CD4-positive, alpha-beta T cell treated with Interferon gamma for 1 hour (primary cell): ENCODE data around the gene HOXA13.
A peak's percentile ranks its signal among the peaks of the same experiment; 100 is the strongest.

Experiments
- DNase-seq: peaks from one replicate; pipeline ENCODE4 v3.0.0-alpha.2; 2020

Gene HOXA13

DNA sequence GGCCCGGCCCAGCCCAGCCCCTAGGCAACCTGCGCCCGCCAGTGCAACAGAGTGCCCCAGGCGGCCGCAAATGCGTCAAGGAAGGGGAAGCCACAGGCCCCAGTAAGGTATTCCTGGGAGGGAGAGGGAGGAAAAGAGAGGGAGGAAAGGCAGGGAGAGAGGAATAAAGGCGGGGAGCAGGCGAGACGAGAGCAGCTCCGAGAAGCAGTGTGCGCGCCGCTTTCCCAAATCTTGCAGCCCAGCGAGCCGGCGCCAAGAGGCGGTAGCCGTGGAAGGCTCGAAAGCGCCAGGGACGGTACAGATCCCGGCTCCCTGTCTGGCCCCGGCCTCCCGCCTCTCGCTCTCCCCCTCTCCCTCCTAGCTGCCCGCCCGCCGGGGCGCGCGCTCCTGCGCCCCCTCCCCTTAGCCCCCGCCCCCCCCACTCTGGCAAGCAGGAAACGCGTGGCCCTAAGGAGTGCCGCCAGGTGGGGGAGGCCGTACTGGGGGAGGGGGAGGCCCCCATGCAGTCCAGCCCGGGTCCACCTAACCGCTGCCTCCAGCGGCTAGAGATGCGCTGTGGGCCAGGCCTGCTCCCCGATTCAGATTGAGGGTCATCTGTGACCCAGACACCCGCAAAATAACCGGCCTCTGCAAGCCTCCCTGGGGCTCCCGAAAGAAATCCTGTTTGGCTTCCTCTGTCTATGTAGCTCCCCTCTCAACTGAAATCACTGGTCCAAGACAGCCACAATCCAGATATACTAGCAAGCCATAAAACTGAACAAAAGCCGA is 30.0 kb downstream of the HOXA13 start:
- DNase-seq, result no peak

DNA sequence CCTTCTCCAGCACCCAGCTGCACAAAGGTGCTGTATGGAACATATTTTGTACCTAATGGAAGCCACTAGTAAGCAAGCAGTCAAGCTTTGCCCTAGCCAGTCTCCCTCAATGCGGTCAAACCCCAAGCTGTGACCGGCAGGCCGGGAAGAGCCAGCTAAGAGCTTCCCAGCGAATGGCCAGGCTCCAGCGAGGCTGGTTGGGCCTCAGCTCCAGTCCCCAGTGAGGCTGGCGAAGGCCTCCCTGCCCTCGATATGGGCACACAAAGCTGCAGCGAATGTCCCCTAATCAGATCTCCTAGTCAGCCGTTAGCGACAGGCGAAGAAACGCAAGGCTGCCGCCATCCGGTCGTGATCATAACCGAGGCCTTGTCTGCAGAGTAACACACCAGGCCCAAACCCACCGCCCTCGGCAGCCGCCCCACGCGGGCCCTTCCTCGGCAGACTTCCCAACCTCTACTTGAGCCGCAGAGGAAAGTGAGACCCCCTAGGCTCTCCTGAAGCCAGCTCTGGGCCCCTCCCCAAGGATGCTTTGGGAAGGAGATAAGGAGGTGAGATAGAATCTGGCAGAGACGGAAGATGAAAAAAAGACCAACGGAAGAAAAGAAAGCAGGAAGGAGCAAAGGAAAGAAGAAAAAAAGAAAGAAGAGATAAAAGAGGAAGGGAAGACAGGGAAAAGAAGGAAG is 31.5 kb downstream of the HOXA13 start:
- DNase-seq, result no peak

DNA sequence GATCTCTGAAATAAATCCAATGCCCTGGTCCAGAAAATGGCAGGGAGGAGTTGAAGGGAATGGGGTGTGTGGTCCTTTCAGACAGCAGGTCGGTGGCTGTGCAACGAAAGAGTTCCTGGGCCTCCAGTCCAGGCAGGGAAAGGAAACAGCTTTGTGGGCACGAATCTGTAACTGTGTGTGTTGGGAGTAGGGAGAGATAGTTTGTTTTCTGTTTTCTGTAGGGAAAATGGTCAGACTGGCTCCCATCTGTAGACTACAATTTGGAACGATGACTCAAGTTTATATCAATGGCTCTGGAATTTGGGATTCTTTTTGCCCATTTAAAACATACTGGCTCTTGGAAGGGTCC is 32.0 kb downstream of the HOXA13 start:
- no peak for DNase-seq

DNA sequence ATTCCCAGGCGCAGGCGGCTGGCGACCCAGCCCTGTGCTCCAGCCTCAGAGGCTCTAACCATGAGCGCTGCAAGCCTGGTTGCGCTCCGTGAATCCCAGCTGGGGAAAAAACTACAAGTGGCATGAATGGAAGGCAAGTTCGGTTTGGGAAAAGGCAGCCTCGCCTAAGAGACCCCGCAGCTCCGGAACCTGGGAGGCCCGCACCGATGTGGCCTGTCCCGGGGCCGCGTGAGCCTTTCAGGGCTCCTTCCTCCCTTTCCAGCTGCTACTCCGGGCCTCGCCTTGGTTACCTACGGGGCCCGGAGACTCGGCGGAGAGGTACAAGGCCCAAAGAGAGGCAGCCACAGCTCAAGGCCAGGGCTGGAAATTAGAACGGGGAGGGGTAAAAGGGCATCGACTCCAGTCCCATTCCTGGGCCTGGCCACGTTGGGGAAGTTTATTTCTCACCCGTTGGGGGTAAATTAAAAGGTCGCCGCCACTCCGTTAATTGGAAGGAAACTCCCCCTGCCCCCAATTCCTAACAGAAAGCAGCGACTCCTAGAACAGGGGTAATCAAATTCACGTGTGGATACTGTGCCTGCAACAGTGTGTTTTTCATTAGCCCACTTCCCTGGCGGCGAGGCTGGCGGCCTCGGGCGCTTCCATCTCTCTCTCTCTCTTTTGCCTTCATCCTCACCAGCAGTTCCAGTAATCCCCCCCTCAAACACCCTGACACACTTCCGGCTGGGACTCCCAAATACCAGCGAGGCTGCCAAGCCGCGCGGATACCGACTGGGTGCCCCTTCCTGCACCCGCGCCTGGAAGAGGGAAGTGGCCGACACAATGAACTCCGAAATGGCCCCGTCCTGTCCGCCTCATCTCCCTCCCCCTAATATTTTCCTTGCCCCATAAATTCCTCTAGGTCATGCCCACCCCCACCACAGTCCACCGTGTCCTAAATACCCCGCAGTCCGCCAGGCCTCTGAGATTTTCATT is 33.1 kb downstream of the HOXA13 start:
- DNase-seq, result no peak

DNA sequence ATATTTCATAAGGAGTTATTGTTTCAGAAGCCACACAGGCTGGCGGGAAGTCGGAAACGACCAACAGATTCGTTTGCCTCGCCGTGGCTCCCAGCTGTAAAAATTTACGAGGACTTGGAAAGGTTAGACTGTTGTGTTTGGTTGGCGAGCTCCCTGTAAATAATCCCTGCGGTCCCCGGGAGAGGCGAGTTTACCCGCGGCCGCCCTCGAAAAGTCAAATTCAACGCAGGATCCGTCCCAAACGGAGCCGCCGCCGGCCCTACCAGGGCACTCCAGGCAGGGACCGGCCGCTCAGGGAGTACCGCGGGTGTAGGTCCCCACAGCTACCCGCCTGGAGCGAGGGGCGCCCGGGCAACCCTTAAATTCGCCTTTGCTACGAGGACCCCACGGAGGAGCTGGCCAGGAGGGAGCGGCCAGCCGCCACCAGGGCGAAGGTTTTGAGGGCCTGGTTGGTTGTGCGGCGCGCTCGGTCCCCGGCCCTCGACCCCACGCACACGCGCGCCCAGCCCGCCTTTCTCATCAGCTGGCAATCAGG is 33.8 kb downstream of the HOXA13 start:
- DNase-seq, result no peak

DNA sequence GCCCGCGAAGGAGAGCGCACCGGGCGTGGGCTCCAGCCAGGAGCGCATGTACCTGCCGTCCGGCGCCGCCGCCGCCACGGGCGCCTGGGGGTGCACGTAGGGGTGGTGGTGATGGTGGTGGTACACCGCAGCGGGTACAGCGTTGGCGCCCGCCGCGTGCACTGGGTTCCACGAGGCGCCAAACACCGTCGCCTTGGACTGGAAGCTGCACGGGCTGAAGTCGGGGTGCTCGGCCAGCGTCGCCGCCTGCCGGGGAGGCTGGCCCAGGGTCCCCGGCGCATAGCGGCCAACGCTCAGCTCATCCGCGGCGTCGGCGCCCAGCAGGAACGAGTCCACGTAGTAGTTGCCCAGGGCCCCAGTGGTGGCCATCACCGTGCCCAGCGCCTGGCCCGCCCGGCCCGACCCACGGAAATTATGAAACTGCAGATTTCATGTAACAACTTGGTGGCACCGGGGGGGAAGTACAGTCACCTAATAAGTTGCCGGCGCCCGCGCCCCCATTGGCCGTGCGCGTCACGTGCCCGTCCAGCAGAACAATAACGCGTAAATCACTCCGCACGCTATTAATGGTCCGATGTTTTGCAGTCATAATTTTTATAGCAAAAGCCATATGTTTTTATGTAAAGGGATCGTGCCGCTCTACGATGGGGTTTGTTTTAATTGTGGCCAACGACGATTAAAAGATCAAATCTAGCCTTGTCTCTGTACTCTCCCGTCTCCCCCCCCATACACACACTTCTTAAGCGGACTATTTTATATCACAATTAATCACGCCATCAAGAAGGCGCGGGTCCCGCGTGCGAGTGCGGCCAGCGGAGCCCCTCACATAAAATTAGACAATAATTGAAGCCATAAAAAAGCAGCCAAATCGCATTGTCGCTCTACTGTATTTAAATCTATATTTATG is 34.5 kb downstream of the HOXA13 start, which contains the start of gene HOXA9:
Gene HOXA9, minus strand, starts transcription at position 449 of the 907 bp plus-strand sequence. Its CDS starts 80 bp downstream, at position 369.
- DNase-seq, result peak; percentile 63

DNA sequence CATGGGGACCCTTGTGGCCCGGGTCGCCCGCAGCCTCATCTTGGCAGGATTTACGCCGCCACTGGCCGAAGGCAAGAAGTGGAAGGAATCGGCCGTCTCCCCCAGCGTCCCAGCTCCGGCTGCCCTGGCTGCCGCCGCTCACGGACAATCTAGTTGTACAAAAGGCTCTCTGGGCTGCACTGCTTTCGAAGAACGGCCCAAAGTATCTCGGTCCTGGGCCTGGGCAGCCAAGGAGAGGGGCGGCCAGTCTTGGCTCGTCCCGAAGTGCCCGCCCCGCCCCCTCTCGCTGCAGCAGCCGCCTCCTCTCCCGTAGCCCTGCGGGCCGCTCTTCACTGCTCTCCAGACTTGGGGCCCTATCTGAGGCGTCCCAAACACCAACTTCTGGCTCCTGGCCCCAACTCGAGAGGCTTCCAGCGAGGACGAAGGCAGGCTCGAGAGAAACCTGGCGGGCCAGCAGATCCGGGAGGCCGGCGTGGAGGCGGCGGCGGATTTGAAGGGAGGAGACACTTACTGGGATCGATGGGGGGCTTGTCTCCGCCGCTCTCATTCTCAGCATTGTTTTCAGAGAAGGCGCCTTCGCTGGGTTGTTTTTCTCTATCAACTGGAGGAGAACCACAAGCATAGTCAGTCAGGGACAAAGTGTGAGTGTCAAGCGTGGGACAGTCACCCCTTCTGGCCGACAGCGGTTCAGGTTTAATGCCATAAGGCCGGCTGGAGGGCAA is 35.4 kb downstream of the HOXA13 start:
- DNase-seq, result no peak

DNA sequence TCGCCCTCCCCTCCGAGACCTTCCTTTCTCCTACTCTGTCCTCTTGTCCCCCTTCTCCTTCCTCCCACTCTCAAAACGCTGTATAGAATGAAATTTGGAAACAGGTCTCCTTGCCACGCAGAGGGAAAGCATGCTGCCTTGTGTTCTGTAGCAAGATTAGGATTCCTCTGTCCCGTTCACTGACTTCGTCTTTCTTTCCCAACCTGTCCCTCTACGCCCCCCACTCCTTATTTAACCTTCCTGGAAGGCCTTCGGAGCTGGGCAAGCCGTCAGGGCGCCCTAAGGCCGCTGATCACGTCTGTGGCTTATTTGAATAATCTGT is 35.9 kb downstream of the HOXA13 start:
- DNase-seq, result no peak

DNA sequence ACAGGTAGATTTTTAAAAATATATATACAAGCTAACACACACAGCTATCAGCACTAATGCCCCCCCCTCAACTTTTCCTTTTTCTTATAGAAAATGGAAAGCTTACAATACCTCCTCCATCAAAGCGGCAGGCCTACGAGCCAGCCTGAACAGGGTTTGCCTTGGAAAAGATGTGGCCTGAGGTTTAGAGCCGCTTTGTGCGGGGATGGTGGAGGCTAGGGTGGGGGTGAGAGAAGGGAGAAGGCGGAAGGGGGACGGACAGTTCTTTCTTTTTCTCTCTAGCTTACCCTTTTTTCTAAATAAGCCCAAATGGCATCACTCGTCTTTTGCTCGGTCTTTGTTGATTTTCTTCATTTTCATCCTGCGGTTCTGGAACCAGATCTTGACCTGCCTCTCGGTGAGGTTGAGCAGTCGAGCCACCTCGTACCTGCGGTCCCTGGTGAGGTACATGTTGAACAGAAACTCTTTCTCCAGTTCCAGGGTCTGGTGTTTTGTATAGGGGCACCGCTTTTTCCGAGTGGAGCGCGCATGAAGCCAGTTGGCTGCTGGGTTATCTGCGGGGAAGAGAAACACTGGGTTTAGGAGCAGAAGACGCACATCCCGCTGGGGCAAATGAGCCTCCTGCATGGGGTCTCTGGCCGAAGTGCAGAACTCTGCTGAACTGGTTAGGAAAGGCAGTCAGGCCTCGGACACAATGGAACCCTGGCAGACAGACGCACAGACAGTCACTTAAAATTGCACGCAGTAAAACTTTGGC is 36.4 kb downstream of the HOXA13 start:
- DNase-seq, result no peak

DNA sequence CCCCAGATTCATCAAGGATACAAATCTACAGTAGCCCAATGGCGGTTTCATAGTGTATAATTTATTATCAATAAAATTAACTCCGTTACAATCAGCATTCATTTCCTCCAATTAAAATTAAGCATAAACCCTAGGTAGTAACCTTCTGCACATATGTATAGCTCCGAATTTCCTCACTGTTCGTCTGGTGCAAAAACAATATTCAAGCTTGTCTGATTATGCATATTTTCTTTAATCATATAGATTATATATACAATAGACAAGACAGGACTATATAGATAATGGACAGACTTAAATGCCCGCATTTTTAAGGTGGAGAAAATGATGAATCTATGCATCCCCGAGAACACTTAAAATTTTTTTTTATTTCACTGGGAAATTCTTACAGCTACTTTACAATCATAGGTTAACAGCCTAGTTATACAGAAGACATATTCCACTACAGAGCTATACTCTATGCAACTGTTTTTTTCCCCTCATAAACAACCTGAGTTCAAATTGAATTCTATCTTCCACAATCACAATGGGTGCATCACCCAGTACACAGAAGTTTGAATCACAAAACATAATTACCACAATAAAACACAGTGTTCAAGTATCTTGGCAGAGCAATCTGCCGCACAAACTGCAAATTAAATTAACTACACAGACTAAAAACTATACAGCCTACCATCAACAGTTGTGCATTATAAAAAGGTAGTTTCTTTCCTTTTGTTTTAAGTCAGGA is 37.2 kb downstream of the HOXA13 start:
- no peak for DNase-seq

DNA sequence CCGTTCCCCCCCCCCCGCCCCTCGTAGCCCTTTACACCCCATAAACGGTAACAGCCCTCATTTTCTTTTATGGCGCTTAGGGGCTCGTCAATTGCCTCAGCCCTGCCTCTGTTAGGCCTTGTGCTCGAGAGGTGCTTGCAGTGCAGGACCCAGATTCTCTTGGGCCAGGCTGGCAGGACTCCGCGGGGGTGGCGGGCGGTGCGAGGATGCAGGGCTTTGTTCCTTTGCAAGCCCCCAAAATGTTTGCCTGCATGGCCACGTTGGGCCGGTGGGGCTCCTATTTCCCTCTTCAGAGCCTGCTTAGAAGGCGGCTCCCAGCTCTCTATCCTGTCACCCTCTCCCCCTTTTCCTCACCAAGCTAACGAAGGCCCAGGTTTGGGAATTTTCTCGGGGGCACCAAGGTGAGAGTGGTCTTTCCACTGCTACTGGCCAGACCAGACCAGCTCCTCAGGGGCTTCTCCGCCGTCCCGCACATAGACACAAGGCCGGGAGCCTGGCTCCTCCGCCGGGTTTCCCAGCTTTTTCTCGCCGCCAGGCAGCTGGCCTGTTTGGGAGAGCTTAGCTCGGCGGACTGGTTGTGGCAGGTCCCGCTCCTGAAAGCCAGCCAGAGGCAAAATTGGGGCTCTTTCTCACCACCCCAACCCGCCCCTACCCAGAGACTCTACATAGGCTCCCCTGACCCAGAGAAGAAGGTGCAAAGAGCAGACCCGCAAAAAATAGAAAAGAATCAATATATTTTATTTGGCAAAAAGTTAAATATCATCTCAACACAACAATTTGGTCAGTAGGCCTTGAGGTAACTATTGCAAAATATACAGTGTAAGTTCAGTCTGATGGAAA is 38.0 kb downstream of the HOXA13 start:
- DNase-seq, result no peak

DNA sequence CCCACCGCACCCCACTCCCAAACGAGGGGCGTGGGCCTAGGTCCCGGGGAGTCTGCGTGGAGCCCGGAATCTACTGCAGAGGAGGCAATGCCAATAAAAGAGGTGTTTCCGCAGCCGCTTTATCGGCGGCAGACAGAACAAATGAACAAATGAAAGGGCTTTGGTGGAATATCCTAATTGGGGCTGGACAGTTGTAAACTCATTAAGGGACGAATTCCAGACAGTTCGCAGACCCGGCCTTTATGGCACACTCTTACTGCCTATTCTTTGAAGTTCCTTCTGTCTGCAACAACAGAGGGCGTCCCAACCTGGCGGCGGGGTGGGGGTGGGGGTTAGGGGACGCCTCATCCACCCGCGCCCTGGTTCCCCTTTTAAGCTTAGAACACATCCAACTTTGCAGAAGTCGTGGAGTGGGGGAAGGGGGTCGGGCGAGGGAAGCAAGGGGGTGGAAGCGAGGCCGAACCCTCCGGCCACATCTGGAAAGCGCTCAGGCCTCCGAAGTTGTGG is 38.6 kb downstream of the HOXA13 start:
- DNase-seq, result peak; percentile 36

DNA sequence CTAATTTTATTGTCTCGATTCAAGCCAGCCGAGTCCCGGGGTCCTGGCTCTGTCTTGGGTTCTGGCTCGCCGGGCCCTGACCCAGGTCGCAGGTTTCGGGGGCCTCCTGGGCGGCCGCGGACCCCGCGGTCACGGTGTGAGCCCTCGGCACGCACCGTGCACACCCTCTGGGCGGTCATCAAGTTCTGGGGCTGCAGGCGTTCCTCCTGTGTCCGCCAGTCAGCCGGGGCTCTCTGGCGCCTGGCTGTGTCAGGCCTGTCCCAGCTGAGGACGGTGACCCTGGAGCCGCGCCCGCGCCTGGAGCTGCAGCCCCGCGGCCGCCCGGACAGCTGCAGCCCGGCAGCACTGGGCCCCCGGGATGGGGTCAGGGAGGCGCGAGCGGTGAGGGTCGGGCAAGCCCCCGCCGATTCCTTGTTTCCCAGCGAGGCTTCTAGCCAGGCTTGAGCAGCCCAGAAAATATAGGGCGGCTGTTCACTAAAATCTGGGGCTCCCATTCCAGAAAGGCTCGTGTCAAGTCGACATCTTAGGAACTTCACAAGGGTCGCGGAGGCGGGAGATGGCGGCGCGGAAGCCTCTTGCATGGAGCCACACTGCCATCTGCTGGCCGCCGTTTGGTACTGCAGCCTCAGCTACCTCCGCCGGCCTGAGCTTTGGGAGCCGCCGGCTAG is 39.2 kb downstream of the HOXA13 start:
- DNase-seq, result peak; percentile 82

DNA sequence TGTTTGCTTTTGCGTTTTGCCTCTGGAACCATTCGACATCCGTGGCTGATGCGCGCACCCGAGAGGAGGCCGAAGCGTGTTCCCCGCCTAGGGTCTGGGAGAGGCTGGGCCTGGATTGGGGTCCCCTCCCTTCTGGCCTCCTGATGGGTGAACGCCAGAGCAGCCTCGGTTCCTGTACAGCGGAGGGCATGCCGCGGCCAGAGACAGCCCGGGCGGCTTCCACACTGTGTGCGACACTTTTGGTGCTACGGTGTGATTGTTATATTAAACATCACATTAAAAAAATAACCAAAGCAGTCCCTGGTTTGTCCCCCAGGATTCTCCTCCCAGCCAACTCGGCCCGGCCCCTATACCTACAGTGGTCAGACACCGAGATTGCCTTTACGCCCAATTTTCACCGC is 39.7 kb downstream of the HOXA13 start:
- DNase-seq, result no peak

DNA sequence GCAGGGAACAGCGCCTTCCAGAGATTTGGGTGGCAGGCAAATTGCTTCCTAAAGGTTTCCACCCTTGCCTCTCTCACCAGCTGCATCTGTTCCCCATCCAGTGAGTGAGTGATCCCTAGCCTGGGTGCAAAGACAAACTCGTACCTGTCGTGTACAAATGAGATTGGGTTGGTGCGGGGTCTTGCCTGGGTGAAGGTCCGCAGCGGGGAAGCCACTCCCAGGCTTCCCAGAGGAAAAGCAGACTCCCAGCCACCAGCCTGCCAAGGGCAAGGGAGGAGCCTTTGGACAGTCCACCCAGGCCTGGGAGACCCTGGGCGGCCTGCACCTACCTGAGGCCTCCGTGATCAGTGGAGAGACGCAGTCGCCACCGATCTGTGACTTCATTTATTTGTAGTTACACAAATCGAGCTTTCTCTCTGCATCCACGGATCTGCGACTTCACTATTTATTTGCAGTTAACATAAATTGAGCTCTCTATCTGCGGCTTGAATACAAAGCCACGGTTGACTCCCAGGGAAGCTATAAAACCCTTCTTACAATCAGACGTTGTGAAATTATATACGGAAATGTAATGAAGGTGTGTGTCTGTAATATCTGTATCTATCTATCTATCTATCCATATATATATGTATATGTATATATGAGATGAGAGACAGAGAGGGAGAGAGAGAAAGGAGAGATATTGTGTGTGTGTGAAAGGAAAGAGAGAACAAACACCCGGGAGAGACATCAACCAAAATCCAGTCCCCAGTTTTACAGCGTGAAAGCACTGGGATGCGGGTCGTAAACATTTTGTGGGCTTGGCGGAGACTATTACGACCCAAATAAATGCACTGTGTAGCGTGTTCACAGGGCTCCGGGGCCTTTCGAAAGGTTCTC is 40.4 kb downstream of the HOXA13 start:
- DNase-seq, result no peak

DNA sequence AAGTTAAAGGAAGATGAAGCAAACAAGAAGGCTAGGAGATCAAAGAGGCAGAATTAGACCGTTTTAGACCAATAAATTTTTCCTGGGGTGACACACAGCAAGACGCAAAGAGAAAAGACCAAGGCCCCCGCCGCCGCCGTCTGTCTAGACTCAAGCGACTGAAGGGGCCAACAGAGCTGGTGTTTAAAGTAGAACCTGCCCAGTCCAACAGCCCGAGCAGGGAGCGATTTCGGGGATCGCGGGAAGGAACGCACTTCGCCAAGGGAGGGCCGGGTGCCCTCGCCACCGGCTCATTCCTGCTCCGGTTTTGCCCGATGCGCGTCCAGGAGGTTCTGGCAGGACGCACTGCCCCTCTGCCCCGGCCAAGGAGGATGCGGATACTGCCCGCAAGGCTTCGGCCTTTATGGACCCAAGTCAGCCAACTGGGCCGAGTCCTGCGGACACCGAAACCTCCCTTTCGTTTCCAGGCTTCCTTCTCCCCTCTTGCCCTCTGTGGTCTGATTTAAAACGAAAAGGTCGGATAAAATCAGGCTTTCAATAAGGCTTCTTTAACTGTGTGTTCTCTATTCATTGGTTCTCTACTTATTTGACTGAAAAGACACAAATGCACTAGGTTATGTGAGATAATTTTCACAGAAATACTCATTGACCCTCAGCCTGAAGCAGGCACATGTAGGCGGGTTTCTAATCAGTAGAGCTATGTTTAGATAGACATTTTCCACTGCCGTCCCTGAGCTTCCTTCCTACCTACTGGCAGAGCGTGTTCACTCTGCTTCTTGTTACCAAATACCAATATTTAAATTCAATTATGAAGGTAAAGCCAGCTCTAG is 41.2 kb downstream of the HOXA13 start:
- no peak for DNase-seq
